Epithelial cell of proximal tubule (primary cell): ENCODE results near the gene ELAVL1. TPM values are rescaled to one million over a fixed set of nuclear protein-coding genes. Genes with fewer than 3 reads are reported as not detected.

Source experiments
- DNase-seq: peaks from one replicate; pipeline ENCODE4 v3.0.0-alpha.2; 2011; ENCODE audit warnings: low read depth
- H3K4me3 ChIP-seq: 2 replicates; pipeline ENCODE4 v1.5.1; 2011; ENCODE audit warnings: low read depth, mild to moderate bottlenecking, low read length
- total RNA-seq: library from RNA; depleted of rRNA; stranded (reverse); fragments of >200 nt; gene quantifications from 2 replicates; pipeline ENCODE4 v1.2.3, GENCODE V29; 2015
- TF ChIP-seq, protein P1 (sequence below): conservative IDR thresholded peaks from 2 replicates; pipeline ENCODE4 v1.5.1; 2012; ENCODE audit warnings: low read depth, mild to moderate bottlenecking, low read length

The ELAVL1 gene
- total RNA-seq, 1 donor from 2014 or later, result 28.6 TPM

DNA sequence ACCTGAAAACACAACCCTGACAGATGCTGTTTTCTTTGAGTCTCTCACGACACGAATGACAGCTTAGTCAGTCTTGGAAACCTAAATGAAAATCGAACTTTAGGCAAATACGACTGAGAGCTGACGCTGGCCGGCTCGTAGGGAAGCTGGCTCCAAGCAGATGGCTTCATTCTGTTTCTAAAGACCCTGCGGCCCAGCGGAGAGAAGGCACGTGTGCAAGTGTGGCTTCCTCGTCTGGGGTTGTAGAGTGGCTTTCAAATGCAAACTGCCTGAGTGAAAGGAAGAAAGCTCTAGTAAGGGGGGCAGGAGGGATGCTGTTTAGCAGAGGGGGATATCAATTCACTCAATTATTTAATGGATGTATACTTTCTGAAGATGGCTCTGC lies 35.9 kb downstream of the ELAVL1 start:
- H3K4me3 ChIP-seq, result no peak overlapping the region
- DNase-seq, result no peak
- TF ChIP-seq, protein P1, sequence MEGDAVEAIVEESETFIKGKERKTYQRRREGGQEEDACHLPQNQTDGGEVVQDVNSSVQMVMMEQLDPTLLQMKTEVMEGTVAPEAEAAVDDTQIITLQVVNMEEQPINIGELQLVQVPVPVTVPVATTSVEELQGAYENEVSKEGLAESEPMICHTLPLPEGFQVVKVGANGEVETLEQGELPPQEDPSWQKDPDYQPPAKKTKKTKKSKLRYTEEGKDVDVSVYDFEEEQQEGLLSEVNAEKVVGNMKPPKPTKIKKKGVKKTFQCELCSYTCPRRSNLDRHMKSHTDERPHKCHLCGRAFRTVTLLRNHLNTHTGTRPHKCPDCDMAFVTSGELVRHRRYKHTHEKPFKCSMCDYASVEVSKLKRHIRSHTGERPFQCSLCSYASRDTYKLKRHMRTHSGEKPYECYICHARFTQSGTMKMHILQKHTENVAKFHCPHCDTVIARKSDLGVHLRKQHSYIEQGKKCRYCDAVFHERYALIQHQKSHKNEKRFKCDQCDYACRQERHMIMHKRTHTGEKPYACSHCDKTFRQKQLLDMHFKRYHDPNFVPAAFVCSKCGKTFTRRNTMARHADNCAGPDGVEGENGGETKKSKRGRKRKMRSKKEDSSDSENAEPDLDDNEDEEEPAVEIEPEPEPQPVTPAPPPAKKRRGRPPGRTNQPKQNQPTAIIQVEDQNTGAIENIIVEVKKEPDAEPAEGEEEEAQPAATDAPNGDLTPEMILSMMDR, result no peak

DNA sequence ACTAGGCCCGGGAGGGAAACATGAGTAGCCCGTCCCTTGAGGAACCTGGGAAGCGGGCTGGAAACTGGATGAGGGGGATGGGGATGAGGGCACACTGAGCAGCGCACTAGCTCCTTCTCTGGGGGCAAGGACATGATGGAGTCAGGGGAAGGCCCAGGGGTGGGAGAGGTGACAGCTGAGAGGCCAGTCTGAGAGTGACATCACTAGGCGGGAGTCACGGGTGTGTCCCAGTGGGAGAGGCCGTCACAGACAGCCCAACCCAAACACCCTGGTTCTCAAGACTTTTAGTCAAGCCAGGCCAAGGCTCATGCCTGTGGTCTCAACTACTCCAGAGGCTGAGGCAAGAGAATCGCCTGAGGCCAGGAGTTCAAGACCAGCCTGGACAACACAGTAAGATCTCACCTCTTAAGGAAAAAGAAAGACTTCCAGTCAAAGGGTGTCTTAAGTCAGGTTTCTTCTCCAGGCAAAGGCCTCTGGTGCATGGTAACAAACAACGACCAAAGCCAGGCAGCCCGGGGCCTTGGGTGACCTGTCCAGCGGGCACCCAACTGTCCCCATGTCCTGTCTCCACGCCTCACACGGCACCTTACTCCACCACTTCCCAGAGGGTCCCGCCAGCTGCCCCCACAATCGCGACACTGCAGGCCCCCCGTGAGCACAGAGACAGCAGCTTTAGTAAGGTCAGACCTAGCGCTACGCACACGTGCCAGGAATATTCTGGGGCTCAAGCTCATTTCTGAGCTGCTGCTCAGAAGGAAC lies 36.5 kb downstream of the ELAVL1 start:
- H3K4me3 ChIP-seq, result no peak overlapping the region
- DNase-seq, result no peak
- TF ChIP-seq, protein P1, result no peak

DNA sequence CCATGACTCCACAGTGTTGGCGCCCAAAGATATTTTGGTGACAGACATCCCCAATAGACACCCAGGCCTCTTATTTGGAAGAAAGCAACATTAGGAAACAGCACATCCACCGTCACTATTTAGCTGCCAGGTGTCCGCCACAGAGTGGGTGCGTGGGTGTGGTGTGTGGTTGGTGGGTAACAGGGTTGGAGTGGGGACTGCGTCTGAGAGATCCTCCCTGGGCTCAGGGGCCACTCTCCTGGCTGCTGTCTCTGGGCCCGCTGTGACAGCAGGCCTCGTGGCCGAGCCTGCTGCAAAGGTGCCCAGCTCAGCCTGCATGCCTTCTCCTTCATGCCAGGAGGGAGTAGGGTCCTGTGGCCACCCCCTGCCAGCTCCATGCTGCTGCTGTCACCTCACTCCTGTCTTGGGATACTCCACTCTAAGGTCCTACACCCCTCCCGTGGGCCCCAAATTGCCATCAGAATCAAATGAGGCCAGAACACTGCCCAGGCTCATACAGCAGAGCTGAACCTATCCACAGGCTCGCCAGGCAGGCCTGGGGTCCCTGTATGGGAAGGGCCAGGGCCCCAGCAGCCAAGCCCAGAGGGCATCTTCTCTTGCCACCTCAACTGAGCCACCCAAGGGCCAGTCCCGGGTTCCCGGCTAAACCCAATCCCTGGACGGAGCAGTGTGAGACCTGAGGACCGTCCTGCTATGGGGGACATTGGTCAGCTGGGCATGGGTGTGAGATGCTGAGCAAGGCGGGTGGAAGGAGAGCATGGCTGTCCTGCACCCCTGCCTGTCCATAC lies 37.2 kb downstream of the ELAVL1 start:
- no peak for DNase-seq
- TF ChIP-seq, protein P1, result no peak
- H3K4me3 ChIP-seq, result no peak overlapping the region

DNA sequence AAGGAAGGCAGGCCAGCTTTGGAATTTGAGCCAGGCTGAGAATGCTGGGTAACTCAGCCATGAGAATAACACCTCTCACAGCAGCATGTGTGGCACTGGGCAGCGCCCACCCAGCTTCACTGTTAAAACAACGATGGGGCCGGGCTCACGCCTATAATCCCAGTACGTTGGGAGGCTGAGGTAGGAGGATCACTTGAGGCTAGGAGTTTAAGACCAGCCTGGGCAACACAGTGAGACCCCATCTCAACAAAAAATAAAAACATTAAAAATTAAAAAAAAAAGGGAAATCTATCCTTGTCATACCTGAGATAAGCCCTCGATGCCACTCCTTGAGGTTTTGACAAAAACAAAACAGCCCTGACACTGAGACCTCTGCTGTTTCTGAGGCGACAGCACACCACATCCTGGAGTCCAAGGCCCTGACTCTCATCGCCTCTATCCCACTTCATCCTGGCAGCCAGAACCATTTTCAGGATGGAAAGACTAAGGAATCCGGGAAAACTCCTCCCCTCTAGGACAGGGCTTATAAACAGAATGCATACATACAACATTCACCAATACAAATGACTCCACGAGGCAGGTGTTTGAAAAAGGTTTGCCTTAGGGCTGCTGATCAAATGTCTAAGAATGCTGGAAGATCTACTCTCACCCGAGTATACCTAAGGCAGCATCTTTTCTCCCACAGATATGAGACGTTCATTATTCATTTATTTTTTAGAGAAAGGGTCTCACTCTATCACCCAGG lies 39.3 kb downstream of the ELAVL1 start:
- no peak overlapping the region for H3K4me3 ChIP-seq
- TF ChIP-seq, protein P1, result no peak
- DNase-seq, result no peak

DNA sequence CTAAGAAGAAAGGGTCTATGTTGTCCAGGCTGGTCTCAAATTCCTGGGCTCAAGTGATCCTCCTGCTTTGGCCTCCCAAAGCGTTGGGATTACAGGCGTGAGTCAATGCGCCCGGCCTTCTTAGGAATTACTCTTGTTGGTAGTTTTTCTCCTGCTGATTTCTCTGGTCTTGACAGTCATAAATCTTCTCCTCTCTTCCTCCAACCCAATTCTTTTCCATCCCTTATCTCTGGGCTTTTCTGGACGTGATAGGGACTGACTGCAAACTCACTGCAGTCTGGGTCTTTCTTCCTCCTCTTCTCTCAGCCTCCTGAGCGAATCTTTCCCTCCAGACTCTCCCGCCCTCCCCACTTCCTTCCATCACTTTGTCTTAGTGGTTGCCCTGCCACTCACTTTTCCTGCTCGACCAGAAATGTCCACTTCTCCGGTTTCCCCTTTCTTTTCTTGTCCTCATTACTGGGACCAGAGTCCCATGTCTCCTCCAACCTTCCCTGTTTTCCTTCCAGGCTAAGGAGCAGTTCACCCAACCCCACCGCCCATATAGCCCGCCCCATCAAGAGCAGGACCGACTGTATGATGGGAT lies 40.1 kb downstream of the ELAVL1 start:
- no peak for DNase-seq
- TF ChIP-seq, protein P1, result no peak
- H3K4me3 ChIP-seq, result no peak overlapping the region

DNA sequence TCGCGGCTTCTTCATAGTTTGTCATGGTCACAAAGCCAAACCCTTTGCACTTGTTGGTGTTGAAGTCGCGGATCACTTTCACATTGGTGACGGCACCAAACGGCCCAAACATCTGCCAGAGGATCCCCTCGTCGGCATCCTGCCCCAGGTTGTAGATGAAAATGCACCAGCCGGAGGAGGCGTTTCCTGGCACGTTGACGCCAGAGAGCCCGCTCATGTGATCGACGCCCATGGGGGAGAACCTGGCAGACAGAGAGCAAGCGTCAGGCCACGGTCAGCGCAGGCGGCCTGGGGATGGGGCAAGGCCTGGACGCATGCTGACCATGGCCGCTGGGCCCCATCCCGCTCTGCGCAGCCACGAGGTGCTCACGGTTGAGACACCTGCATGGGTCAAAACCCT lies 41.9 kb downstream of the ELAVL1 start:
- TF ChIP-seq, protein P1, result no peak
- DNase-seq, result no peak
- no peak overlapping the region for H3K4me3 ChIP-seq
